Middle frontal gyrus (tissue), 1 donor: ENCODE results near the gene S100PBP.

Experiments
- DNase-seq: peaks from one replicate; pipeline ENCODE4 v3.0.0-alpha.2; 2015; ENCODE audit warnings: low spot score; ENCODE audit errors: extremely low spot score

Gene S100PBP

GRCh38 chr1:32869923-32870614, 52.6 kb downstream of the S100PBP start:
- DNase-seq: no peak

GRCh38 chr1:32870615-32871363, 53.3 kb downstream of the S100PBP start, which contains the start of gene FNDC5:
TSS of gene FNDC5 (minus strand) at chr1:32870912.
- DNase-seq: no peak

GRCh38 chr1:32871364-32872191, 54.1 kb downstream of the S100PBP start:
- no peak for DNase-seq

DNA sequence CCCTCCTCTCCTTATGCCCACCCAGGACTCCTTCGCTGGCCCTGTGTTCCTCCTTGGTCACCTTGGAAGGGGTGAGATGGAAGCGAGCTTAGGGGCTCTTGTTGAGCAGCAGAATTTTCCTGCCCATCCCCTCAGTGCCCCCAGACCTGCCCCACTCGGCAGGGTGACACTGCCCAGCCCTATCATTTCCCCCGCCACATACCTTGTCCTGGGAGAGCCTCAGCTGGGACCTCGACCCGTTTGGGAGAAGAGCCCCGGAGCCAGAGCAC, 54.7 kb downstream of the S100PBP start:
- no peak for DNase-seq

- DNase-seq: no peak
Measured at GRCh38 chr1:32873484-32873883, 56.0 kb downstream of the S100PBP start.

DNA sequence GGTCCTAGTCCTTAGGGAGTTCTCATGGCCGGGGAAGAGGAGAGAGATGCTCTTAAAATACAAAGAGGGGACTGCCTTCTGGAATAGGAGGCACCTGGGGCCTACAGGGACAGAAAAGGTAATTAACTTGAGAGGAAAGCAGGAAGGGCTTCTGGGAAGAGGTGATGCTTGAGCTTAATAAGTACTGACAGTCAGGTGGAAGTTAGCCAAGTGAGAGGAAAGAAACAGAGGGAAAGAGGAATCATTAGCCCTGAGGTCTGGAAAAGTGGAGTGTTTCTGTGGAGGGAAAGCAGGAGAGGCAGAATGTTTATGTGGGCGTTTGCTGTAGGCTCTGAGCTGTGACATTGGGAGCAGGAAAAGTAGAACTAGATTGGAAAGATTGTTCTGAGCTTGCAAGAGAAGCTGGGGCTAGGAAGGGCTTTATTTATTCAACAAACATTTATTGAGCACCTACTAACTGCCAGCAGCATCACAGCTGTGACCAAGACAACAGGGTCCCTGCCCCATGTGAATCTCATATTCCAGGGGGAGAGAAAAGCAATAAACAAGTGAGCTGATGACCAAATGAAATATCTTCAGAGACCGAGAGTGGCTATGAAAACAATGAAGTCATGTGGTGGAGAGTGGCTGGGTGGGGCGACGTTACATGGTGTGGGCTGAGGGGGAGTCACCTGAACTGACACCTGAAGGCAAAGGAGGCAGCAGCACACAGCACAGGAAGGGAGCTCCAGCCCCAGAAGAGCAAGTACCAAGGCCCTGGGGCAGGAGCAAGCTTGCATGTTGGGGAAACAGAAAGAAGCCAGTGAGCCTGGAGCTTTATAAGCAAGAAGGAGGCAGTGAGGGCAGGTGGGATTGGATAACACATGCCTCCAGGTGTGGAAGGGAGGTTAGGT, 57.7 kb downstream of the S100PBP start:
- no peak for DNase-seq

DNA sequence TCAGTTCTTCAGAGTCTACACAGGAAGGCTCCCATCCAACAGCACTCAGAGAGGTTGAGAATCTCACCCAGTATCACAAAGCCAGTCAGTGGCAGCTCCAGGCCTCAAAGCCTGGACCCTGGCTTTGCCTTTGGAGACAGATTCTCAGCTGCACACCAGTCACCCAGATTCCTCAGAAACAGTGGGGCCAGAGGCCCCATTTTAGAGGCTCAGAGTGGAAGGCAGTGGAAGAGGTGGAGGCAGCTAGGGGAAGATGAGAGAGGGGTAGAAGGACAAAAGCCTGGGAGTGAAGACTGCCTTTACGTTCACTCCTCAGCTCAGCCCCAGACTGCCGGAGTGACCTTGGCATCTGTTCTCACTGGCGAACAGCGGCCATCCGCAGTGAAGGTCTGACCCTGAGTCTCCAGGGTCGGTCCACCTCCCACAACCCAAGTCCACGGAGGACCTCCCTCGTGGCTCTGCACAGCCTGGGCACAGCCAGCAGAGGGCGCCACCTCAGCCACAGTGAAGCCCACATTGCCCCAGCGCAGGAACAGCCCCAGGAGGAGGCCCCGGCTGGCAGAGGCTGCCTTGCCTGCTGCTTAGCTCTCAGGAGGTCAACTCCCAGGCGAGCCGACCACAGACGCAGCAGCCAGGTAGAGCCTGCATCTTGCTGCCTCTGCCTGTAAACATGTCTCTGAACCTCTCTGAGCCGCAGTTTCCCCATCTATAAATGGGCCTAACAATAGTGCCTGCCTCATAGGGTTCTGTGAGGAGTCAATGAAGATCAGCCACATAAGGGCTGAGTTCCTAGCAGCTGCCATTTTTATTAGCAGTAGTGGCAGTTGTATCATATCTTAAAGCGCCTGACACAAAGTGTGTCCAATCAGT, 59.1 kb downstream of the S100PBP start:
- DNase-seq: no peak

- no peak for DNase-seq
Measured at GRCh38 chr1:32877211-32878110, 60.0 kb downstream of the S100PBP start.

- no peak for DNase-seq
Measured at GRCh38 chr1:32878183-32878582, 60.7 kb downstream of the S100PBP start.

GRCh38 chr1:32878637-32879041, 61.2 kb downstream of the S100PBP start:
- no peak for DNase-seq

DNA sequence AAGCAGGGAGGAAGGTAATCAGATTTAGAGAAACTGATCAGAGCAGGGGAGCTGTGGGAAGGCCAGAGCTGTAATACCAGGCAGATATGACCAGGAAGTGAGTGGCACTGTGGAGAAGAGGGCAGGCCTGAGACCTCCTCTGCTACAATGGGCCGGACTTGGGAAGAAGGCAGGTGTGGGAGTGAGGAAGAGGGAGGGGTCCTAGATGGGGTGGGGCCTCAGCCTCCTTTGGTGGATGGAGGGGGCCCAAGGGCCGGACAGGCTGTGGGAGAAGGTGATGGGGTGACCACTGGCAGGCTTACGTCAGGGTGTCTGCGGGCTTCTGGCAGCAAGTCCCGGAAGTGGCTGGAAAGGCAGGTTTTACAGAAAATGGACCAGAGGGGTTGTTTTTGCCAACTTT, 63.8 kb downstream of the S100PBP start:
- no peak for DNase-seq

DNA sequence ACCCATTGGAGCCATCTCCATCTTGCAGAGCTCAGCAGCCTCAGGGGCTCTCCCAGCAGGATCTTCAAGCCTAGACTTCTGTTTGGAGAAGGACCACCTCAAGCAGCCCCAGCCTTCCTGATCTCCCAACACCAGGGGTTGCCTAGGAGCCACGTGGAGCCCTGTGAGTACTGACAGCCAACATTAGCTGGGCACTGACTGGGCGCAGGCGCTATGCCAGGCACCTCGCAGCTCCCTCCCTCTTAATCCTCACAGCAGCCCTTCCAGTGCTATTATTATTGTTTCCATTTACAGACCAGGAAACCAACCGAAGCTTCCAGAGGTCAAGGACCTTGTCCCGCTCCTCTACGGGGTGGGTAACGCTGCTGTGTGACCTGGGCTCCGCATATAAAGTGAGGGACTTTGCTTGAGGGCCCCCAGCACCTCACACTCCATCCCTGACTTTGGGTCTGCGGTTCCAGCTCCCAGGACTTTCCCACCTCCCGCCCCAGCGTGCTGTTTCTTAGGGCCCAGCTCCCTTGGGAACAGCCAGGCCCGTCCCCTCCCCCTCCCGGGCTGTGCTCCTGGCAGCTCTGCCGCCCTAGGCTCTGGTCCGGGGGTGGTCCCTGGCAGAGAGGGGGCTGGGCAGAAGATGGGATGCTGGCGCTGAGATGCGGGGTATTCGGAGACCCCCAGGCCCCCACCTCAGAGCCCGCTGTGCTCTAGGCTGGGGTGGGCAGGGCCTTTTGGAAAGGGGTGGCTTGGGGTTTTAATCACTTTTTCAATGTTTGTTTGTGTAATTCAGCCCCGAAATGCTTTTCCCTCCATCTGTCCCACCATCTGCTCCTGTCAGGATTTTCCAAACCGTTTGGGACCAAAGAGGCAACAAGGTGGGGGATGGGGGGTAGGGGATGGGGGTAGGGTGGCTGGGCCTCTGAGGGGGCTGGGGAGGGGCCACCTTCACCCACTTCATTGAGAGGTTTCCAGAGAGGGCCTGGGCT, 64.7 kb downstream of the S100PBP start:
- no peak for DNase-seq

GRCh38 chr1:32883338-32884031, 66.0 kb downstream of the S100PBP start:
- no peak for DNase-seq

DNA sequence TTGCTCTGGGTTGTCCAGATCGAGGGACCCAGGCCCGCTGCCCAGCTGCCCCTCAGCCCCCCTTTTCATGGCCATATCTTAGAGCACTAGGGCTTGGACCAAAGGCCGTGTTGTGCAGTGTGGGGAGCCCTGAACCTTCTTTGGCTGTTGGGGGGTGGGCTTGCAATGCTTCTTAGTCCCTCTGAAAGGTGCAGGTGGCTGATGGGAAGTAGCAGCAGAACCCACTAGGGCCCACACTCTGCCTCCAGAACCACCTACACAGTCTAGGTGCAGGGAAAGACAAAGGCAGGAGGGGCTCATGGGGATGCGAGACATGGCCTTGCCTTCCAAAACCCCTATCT, 66.5 kb downstream of the S100PBP start:
- no peak for DNase-seq

DNA sequence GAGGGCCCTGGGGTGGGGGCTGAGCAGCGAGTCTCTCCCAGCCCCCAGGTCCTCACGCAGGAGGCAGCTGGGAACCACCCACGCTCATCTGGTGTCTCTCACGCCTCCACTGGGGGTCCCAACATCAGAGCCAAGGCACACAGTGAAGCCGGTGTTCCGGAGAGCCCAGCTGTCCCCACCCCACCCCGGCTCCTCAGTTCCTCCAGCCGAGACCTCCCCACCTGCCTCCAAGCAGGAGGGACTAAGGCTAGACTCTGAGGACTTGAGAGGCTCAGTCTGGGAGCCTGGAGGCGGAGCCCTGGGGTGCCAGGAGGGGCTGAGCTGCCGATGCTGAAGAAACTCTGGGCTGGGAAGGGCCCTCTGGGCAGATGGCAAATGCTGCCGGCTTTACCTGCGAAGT, 67.3 kb downstream of the S100PBP start:
- DNase-seq: no peak

DNA sequence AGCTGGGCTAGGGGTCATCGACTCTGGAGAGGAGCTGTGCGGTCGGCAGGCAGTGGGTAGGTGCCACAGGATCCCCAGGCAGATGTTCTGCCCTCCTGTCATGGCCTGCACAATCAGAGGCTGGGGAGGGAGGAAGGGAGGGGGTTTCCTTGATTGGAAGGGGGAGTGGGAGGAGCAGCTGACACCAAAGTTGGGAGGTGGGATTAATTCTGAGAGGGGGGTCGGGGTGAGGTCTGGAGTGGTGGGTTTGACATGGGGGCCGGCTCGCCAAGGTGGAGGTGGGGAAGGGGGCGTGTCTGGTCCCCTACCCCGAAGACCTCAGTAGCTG, 68.2 kb downstream of the S100PBP start:
- no peak for DNase-seq

GRCh38 chr1:32886004-32886827, 68.8 kb downstream of the S100PBP start, which contains the start of gene HPCA:
TSS of gene HPCA (plus strand) at chr1:32886491. CDS start at chr1:32888899, 2,408 bp downstream.
- no peak for DNase-seq
